SK-N-SH treated with all-trans-retinoic acid at 6 μM for 48 hours (cell line): Measurements from ENCODE around the gene IFT22.

ENCODE experiments used
- ARNTL ChIP-seq: fragments of 450-650 bp; formaldehyde crosslinking; IDR thresholded peaks from 2 replicates; pipeline ENCODE4 v1.5.0; 2020; ENCODE audit warnings: low read depth, mild to moderate bottlenecking, moderate library complexity, borderline replicate concordance
- OSR1 ChIP-seq: fragments of 250-450 bp; sonication (Bioruptor Pico); IDR thresholded peaks from 2 replicates; pipeline ENCODE4 v1.8.0; 2022; ENCODE audit warnings: moderate library complexity, mild to moderate bottlenecking, inconsistent platforms
- PATZ1 ChIP-seq: fragments of 250-450 bp; sonication (Bioruptor Pico); IDR thresholded peaks from 2 replicates; pipeline ENCODE4 v1.8.0; 2020; ENCODE audit warnings: mild to moderate bottlenecking, moderate library complexity, borderline replicate concordance
- RARB ChIP-seq: fragments of 250-450 bp; sonication (Bioruptor Pico); IDR thresholded peaks from 2 replicates; pipeline ENCODE4 v1.8.0; 2021; ENCODE audit warnings: mild to moderate bottlenecking, moderate library complexity
- TCF4 ChIP-seq: fragments of 250-450 bp; sonication (Bioruptor Pico); IDR thresholded peaks from 2 replicates; pipeline ENCODE4 v1.8.0; 2021; ENCODE audit warnings: mild to moderate bottlenecking, moderate library complexity, borderline replicate concordance
- ZFP3 ChIP-seq: fragments of 250-450 bp; sonication (Bioruptor Pico); IDR thresholded peaks from 2 replicates; pipeline ENCODE4 v1.5.0; 2020; ENCODE audit warnings: mild to moderate bottlenecking, moderate library complexity

GRCh38 chr7:101303102-101303701, 18.4 kb downstream of the IFT22 start:
- TF ChIP-seq PATZ1: no peak
- no peak for TF ChIP-seq RARB (CRISPR knock-in tag)
- TF ChIP-seq ARNTL (CRISPR knock-in tag): no peak
- TF ChIP-seq OSR1 (CRISPR knock-in tag): no peak
- TF ChIP-seq TCF4 (CRISPR knock-in tag): no peak
- TF ChIP-seq ZFP3 (CRISPR knock-in tag): no peak
